Activated B cell treated with CpG ODN at 0.5 μM for 24 hours (primary cell): Measurements from ENCODE around the gene HOXD3. TPM values are rescaled to one million over a fixed set of nuclear protein-coding genes. Genes with fewer than 3 reads are reported as not detected.

Source experiments
- ATAC-seq: fragments of 200-7000 bp; cut with Tn5 transposase; one replicate; pipeline ENCODE4 v1.10.0; 2021; ENCODE audit warnings: low read depth, mild to moderate bottlenecking, moderate library complexity
- CTCF ChIA-PET: fragments of 350-600 bp; sonication (Branson Sonifier 250); formaldehyde crosslinking; loops from one replicate; lab custom pipeline; 2021; ENCODE audit warnings: antibody characterized with exemption; lab: Charles Lee
- POLR2A ChIA-PET: fragments of 350-600 bp; sonication (Branson Sonifier 250); formaldehyde crosslinking; loops from one replicate; lab custom pipeline; 2021; ENCODE audit warnings: antibody characterized with exemption; lab: Charles Lee
- DNase-seq: peaks from one replicate; pipeline ENCODE4 v3.0.0; 2022
- H3K27ac Mint-ChIP-seq: one replicate; pipeline ENCODE4 v1.8.0; 2020; ENCODE audit warnings: mixed read lengths
- H3K27me3 Mint-ChIP-seq: one replicate; pipeline ENCODE4 v1.8.0; 2021; ENCODE audit warnings: mixed read lengths
- H3K36me3 Mint-ChIP-seq: one replicate; pipeline ENCODE4 v1.8.0; 2021; ENCODE audit warnings: low read depth, mixed read lengths
- H3K4me1 Mint-ChIP-seq: one replicate; pipeline ENCODE4 v1.8.0; 2021; ENCODE audit warnings: mixed read lengths
- H3K4me3 Mint-ChIP-seq: one replicate; pipeline ENCODE4 v1.8.0; 2020; ENCODE audit warnings: mild to moderate bottlenecking, mixed read lengths
- H3K9me3 Mint-ChIP-seq: one replicate; pipeline ENCODE4 v1.8.0; 2020; ENCODE audit warnings: mixed read lengths
- CTCF ChIP-seq: fragments of 200-600 bp; IDR thresholded peaks from one replicate; pipeline ENCODE4 v1.8.0; 2022; ENCODE audit warnings: antibody characterized with exemption, mild to moderate bottlenecking
- intact Hi-C: fragments of 100-400 bp; cut with micrococcal nuclease; formaldehyde crosslinking; loops from one replicate; pipeline ENCODE4 v1.15.1; 2024
- total RNA-seq: library from RNA; stranded (reverse); gene quantifications from 2 replicates; pipeline ENCODE4 v1.2.3, GENCODE V29; 2022

Gene HOXD3
- total RNA-seq = not detected in 2 replicates

GRCh38 chr2:176156807-176157498, at the start of gene HOXD3:
Gene HOXD3, plus strand, starts transcription at chr2:176157307. Its CDS starts 11,808 bp downstream, at chr2:176169115.
- no peak for DNase-seq
- H3K9me3 Mint-ChIP-seq = no peaks in the 10 kb centered on the region
- peaks cover 3% of the 10 kb centered on the region for H3K4me1 Mint-ChIP-seq
- no peak for TF ChIP-seq CTCF
- intact Hi-C loops = loop anchor here (2.0 kb wide), 1 partner anchor 24 kb away; no protein-coding TSS in a partner anchor
- no peak for ATAC-seq
- CTCF ChIA-PET = no interaction called here
- peaks cover 54% of the 10 kb centered on the region for H3K27me3 Mint-ChIP-seq
- POLR2A ChIA-PET = no interaction called here
- H3K36me3 Mint-ChIP-seq = no peaks in the 10 kb centered on the region
- H3K27ac Mint-ChIP-seq = no peak within 1 kb of the TSS
- no peak within 1 kb of the TSS for H3K4me3 Mint-ChIP-seq

- Mint-ChIP-seq H3K36me3 (no peaks in the 10 kb centered on the region), H3K9me3 (peaks cover 3% of the 10 kb centered on the region), H3K4me1 (peaks cover 17% of the 10 kb centered on the region), H3K27ac (no peak overlapping the region), H3K4me3 (no peak overlapping the region), H3K27me3 (peaks cover 71% of the 10 kb centered on the region)
- ChIA-PET POLR2A (no interaction called here), CTCF (no interaction called here)
- no peak for DNase-seq
- ATAC-seq = no peak
- no peak for TF ChIP-seq CTCF
- intact Hi-C loops = no loop called here
Observed at GRCh38 chr2:176107731-176108181, 49.4 kb upstream of the HOXD3 start.

GRCh38 chr2:176109192-176109901, 47.8 kb upstream of the HOXD3 start:
- POLR2A ChIA-PET = no interaction called here
- H3K36me3 Mint-ChIP-seq = no peaks in the 10 kb centered on the region
- H3K27ac Mint-ChIP-seq = no peak overlapping the region
- ATAC-seq (no peak), DNase-seq (no peak)
- TF ChIP-seq CTCF = no peak
- CTCF ChIA-PET = no interaction called here
- peaks cover 72% of the 10 kb centered on the region for H3K27me3 Mint-ChIP-seq
- intact Hi-C loops = no loop called here
- H3K4me3 Mint-ChIP-seq = no peak overlapping the region
- peaks cover 3% of the 10 kb centered on the region for H3K9me3 Mint-ChIP-seq
- peaks cover 17% of the 10 kb centered on the region for H3K4me1 Mint-ChIP-seq

GRCh38 chr2:176109946-176110345, 47.2 kb upstream of the HOXD3 start:
- Mint-ChIP-seq H3K27ac (no peak overlapping the region), H3K4me1 (peaks cover 16% of the 10 kb centered on the region), H3K9me3 (peaks cover 3% of the 10 kb centered on the region), H3K4me3 (no peak overlapping the region), H3K36me3 (no peaks in the 10 kb centered on the region), H3K27me3 (peaks cover 68% of the 10 kb centered on the region)
- ATAC-seq (no peak), DNase-seq (no peak)
- ChIA-PET POLR2A (no interaction called here), CTCF (interaction anchor here (1.2 kb wide), 1 partner anchor 17 kb away, joined by 7 read pairs; no protein-coding TSS in a partner anchor)
- intact Hi-C loops = loop anchor here (2.0 kb wide), 1 partner anchor 25 kb away; no protein-coding TSS in a partner anchor
- no peak for TF ChIP-seq CTCF
